ENCODE measurements around the gene CLOCK. TPM values are rescaled to one million over a fixed set of nuclear protein-coding genes. Genes with fewer than 3 reads are reported as not detected.
A peak's percentile ranks its signal among the peaks of the same experiment; 100 is the strongest.

The CLOCK gene
- total and polyA plus RNA-seq, 7 donors = 5.9 to 54.1 (median 23.5) TPM

DNA sequence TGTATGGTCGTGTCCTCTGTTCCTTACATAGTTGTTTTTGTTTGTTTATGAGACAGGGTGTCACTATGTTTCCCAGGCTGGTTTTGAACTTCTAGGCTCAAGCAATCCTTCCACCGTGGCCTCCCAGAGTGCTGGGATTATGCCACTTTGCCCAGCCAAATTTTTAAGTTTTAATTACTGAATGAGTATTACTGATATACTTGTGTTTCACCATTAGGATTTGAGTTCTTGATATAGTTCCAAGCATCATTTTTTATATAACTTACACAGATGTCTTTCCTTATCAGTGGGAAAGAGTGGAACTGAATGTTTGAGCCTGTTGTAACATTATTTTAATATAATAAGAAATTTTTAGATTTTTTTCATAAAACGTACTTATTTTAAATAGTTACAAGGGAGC is 130.5 kb downstream of the CLOCK start:
- DNase-seq (no peak), ATAC-seq (no peak)
- Histone ChIP-seq H3K27ac (no peak overlapping the region), H3K36me3 (ENCODE audit: insufficient read depth in 1 of 2, low read depth in 1 of 2) (peaks cover 7 to 75% of the 10 kb centered on the region in 2 donors), H3K9me3 (no peaks in the 10 kb centered on the region), H3K4me1 (no peaks in the 10 kb centered on the region), H3K4me3 (no peak overlapping the region), H3K27me3 (ENCODE audit: insufficient read depth in 3 of 3, low read length in 2 of 3) (no peaks in the 10 kb centered on the region)
- intact Hi-C loops (cut with DNase I) = no loop called here
- 81 to 88% (median 84%) methylated on average over 3 of the region's 3 CpGs for WGBS, 3 donors
- TF ChIP-seq, protein P1, sequence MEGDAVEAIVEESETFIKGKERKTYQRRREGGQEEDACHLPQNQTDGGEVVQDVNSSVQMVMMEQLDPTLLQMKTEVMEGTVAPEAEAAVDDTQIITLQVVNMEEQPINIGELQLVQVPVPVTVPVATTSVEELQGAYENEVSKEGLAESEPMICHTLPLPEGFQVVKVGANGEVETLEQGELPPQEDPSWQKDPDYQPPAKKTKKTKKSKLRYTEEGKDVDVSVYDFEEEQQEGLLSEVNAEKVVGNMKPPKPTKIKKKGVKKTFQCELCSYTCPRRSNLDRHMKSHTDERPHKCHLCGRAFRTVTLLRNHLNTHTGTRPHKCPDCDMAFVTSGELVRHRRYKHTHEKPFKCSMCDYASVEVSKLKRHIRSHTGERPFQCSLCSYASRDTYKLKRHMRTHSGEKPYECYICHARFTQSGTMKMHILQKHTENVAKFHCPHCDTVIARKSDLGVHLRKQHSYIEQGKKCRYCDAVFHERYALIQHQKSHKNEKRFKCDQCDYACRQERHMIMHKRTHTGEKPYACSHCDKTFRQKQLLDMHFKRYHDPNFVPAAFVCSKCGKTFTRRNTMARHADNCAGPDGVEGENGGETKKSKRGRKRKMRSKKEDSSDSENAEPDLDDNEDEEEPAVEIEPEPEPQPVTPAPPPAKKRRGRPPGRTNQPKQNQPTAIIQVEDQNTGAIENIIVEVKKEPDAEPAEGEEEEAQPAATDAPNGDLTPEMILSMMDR (IDR thresholded peaks at IDR 0.05) = no peak

DNA sequence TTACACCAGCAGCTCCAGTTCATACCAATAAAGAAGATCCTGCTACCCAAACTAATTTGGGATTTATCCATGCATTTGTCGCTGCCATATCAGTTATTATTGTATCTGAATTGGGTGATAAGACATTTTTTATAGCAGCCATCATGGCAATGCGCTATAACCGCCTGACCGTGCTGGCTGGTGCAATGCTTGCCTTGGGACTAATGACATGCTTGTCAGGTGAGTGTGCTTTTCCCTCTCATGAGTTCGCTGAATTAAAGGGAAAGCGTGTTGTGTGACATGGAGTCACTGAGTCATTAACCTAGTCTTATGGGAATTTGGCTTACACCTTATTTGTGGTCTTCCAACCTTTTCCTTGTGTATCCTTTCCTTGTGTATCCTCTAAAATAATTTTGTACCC is 135.1 kb downstream of the CLOCK start:
- Histone ChIP-seq H3K4me1 (peaks cover 4% of the 10 kb centered on the region), H3K27me3 (ENCODE audit: insufficient read depth in 3 of 3, low read length in 2 of 3) (no peaks in the 10 kb centered on the region), H3K4me3 (no peak overlapping the region), H3K27ac (no peak overlapping the region), H3K36me3 (ENCODE audit: insufficient read depth in 1 of 2, low read depth in 1 of 2) (peaks cover 0 to 42% of the 10 kb centered on the region in 2 donors), H3K9me3 (no peaks in the 10 kb centered on the region)
- intact Hi-C loops (cut with DNase I) = no loop called here
- TF ChIP-seq, protein P1 (IDR thresholded peaks at IDR 0.05) = no peak
- 94 to 97% (median 97%) methylated on average over 6 of the region's 6 CpGs for WGBS, 3 donors
- DNase-seq (no peak), ATAC-seq (no peak)

DNA sequence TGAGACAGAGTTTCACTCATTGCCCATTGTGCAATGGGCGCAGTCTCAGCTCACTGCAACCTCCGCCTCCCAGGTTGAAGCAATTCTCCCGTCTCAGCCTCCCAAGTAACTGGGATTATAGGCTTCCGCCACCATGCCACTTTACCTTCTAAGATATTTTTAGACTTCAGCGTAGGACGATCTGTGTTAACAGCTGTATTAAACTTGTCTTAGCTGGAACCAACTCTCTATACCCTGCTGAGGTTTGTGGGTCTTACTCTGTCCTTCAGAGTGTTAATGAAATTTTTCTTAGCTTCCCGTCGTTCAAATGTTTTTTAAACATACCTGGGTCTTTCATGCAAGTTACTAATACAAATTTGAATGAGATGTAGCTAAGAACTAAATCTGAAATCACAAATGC is 136.3 kb downstream of the CLOCK start:
- DNase-seq = no peak
- Histone ChIP-seq H3K27me3 (ENCODE audit: insufficient read depth in 3 of 3, low read length in 2 of 3) (no peaks in the 10 kb centered on the region), H3K4me1 (peaks cover 4% of the 10 kb centered on the region), H3K36me3 (ENCODE audit: insufficient read depth in 1 of 2, low read depth in 1 of 2) (peaks cover 3 to 42% of the 10 kb centered on the region in 2 donors), H3K27ac (no peak overlapping the region), H3K9me3 (no peaks in the 10 kb centered on the region), H3K4me3 (no peak overlapping the region)
- TF ChIP-seq, protein P1 (IDR thresholded peaks at IDR 0.05) = no peak
- 68 to 89% (median 83%) methylated on average over 8 of the region's 8 CpGs for WGBS, 3 donors
- intact Hi-C loops (cut with DNase I) = no loop called here
- ATAC-seq = peak in 3 of 4 donors; percentile 22 to 38 (median 35)

DNA sequence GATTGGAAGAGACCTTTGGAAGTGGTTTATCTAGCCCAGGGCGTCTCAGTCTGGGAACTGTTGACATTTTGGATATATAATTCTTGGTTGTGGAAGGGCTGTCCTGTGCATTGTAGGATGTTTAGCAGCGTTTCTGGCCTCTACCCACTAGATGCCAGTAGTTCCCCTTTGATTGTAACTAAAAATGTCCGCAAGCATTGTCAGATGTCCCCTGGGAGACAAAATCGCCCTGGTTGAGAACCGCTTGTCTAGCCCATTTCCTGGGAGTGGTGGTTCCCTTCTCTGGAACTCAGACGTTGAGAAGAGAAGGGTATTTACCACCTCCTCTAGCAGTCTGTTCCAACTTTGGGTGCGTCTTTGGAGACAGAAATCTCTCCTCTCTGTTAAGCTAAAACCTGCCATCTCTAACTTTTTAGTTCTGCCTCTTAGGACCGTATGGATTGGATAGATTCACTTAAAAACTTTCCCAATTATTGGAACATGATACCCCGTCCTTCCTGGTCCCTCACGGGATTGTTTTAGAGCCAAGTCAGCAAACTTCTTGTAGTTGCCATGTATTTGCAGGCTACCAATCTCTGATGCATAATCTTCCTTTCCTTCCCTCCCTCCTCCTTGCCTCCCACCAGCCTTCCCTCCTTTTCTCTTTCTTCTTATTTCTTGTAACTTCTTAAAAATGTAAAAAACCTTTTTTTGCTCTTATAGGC is 137.1 kb downstream of the CLOCK start:
- H3K36me3 ChIP-seq (ENCODE audit: insufficient read depth in 1 of 2, low read depth in 1 of 2) = peaks cover 3 to 42% of the 10 kb centered on the region in 2 donors
- H3K4me3 ChIP-seq = no peak overlapping the region
- WGBS, 3 donors = 33 to 50% (median 41%) methylated on average over 10 of the region's 10 CpGs
- H3K9me3 ChIP-seq = no peaks in the 10 kb centered on the region
- H3K4me1 ChIP-seq = peaks cover 4% of the 10 kb centered on the region
- intact Hi-C loops (cut with DNase I) = no loop called here
- no peaks in the 10 kb centered on the region for H3K27me3 ChIP-seq (ENCODE audit: insufficient read depth in 3 of 3, low read length in 2 of 3)
- DNase-seq (no peak), ATAC-seq (peak in 3 of 4 donors; percentile 17 to 64 (median 44))
- TF ChIP-seq, protein P1 (IDR thresholded peaks at IDR 0.05) = peak; percentile 12
- no peak overlapping the region for H3K27ac ChIP-seq

DNA sequence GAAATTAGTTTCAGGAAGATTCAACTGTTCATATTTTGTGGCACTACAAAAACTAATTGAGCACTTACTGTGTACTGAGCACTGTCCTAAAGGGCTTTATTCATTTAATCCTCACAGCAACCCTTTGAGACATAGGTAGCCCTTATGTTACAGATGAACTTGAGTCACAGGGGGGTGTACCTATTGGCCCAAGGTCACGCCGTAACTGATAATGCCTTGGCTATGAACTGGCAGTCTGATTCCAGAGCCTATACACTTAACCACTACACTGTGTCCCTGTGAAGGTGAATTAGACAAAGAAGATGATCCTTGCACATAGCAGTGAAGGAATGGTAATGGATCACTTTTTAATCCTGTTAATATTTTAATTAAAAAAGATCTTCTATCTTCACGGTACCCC is 138.9 kb downstream of the CLOCK start:
- Histone ChIP-seq H3K36me3 (ENCODE audit: insufficient read depth in 1 of 2, low read depth in 1 of 2) (peaks cover 3 to 43% of the 10 kb centered on the region in 2 donors), H3K27me3 (ENCODE audit: insufficient read depth in 3 of 3, low read length in 2 of 3) (no peaks in the 10 kb centered on the region), H3K27ac (no peak overlapping the region), H3K9me3 (no peaks in the 10 kb centered on the region), H3K4me1 (peaks cover 4% of the 10 kb centered on the region), H3K4me3 (no peak overlapping the region)
- intact Hi-C loops (cut with DNase I) = no loop called here
- WGBS, 3 donors = 84 to 91% (median 90%) methylated on average over 3 of the region's 3 CpGs
- ATAC-seq (no peak), DNase-seq (no peak)
- TF ChIP-seq, protein P1 (IDR thresholded peaks at IDR 0.05) = no peak
